Bone marrow (tissue), 2 donors: ENCODE data around the gene MAS1.
"Not testable (repeated sequence)": the region's sequence is repeated elsewhere in the genome, so short reads cannot be mapped to it uniquely, and the experiment has no call there.

ENCODE experiments used
- DNase-seq, 2 donors: peaks; one replicate each; lab custom pipeline; 2025; lab: John Stamatoyannopoulos, UW

MAS1 gene

GRCh38 chr6:159890792-159891191 lies at the start of gene MAS1:
Gene MAS1, plus strand, starts transcription at chr6:159890988. Its CDS starts 15,968 bp downstream, at chr6:159906956.
- no peak for DNase-seq

- DNase-seq, result no peak
These were observed 48.8 kb upstream of the MAS1 start for GRCh38 chr6:159842035-159842434.

- DNase-seq, result no peak
These were observed 45.8 kb upstream of the MAS1 start for GRCh38 chr6:159844737-159845645.

GRCh38 chr6:159848552-159848951 lies 42.2 kb upstream of the MAS1 start:
- DNase-seq, result not testable (repeated sequence)

GRCh38 chr6:159849851-159850250 lies 40.9 kb upstream of the MAS1 start:
- DNase-seq, result not testable (repeated sequence)

- peak in 1 of 2 donors; percentile 43 for DNase-seq
These were observed 37.9 kb upstream of the MAS1 start for GRCh38 chr6:159852877-159853276.

GRCh38 chr6:159853754-159854153 lies 37.0 kb upstream of the MAS1 start:
- no peak for DNase-seq

- DNase-seq, result no peak
These were observed 35.8 kb upstream of the MAS1 start for GRCh38 chr6:159854959-159855358.

- DNase-seq, result no peak
These were observed 32.5 kb upstream of the MAS1 start for GRCh38 chr6:159858259-159858658.

GRCh38 chr6:159860482-159860881 lies 30.3 kb upstream of the MAS1 start:
- no peak for DNase-seq

GRCh38 chr6:159862103-159862502 lies 28.7 kb upstream of the MAS1 start:
- DNase-seq, result no peak

- peak in 1 of 2 donors; percentile 54 for DNase-seq
These were observed 27.4 kb upstream of the MAS1 start for GRCh38 chr6:159863341-159863740.

- no peak for DNase-seq
These were observed 25.4 kb upstream of the MAS1 start for GRCh38 chr6:159865226-159865920.

- DNase-seq, result no peak
These were observed 24.2 kb upstream of the MAS1 start for GRCh38 chr6:159866286-159867247.

- DNase-seq, result no peak
These were observed 19.5 kb upstream of the MAS1 start for GRCh38 chr6:159871241-159871640.

GRCh38 chr6:159871906-159872305 lies 18.9 kb upstream of the MAS1 start:
- no peak for DNase-seq

GRCh38 chr6:159874435-159874834 lies 16.4 kb upstream of the MAS1 start:
- DNase-seq, result no peak

- no peak for DNase-seq
These were observed 15.6 kb upstream of the MAS1 start for GRCh38 chr6:159875194-159875593.

- DNase-seq, result no peak
These were observed 14.5 kb upstream of the MAS1 start for GRCh38 chr6:159876242-159876641.

- DNase-seq, result no peak
These were observed 13.5 kb upstream of the MAS1 start for GRCh38 chr6:159877256-159877808.

GRCh38 chr6:159878341-159878740 lies 12.4 kb upstream of the MAS1 start:
- DNase-seq, result no peak

- DNase-seq, result no peak
These were observed 10.9 kb upstream of the MAS1 start for GRCh38 chr6:159879856-159880255.
